ENCODE measurements around the gene NUP62. TPM values are rescaled to one million over a fixed set of nuclear protein-coding genes. Genes with fewer than 3 reads are reported as not detected.

NUP62 gene
- total and polyA plus RNA-seq, 2 experiments from 2014 or later: 55.5 to 99.4 TPM

- no peak for TF ChIP-seq ZNF462 (CRISPR knock-in tag; IDR thresholded peaks at IDR 0.05)
Observed at GRCh38 chr19:49869009-49869483, 60.3 kb downstream of the NUP62 start (continued).

DNA sequence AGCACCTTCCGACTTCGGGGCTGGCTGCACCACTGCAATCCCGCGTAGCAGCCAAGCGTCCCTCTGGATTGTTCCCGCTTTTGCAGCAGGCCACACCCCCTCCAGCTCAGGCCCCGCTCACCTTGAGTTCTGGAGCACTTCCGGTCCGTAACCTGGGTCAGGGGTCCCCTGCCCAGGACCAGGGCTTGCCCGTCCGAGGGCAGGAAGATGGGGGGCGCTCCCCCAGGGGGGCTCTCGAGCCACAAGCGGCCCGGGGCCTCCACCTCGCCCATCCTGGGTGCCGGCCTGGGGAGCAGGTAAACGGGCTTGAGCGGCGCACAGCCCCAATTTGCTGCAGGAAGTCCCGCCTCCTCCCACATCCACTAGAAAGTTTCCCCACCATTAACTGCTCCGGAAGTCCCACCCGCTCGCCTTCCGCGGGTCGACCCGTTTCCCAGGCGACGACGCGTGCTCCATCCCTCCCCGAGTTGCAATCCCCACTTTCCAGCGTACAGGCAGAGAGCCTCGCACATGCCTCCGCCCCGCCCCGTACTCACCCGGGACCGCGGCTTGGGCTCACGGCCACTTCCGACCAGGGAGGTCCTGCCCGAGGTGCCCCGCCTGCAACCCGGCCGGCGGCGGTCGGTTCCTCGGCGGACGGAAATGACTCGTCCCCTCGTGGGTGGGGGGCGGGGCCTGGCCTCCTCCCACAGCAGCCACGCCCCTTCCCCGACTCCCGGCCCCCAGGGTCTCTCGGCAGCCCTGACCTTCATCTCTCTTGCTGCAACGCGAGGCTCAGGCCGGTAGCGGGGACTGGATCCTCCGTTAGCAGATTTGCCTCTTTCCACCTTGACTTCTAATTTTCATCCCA is 62.1 kb downstream of the NUP62 start, which contains the start of gene PNKP:
TSS of gene PNKP (minus strand) at position 644 of the 850 bp plus-strand sequence. CDS start at position 272, 372 bp downstream.
- Mint-ChIP-seq H3K36me3 (ENCODE audit: low read depth) (peaks cover 46% of the 10 kb centered on the region), H3K27me3 (ENCODE audit: insufficient read depth, low read depth, poor library complexity) (peaks cover 22% of the 10 kb centered on the region), H3K9me3 (peaks cover 10% of the 10 kb centered on the region), H3K4me1 (peaks cover 39% of the 10 kb centered on the region), H3K4me3 (no peak within 1 kb of the TSS; the same call in 1 of the 3 replicates), H3K27ac (peak within 1 kb of the TSS; percentile 98)
- Histone ChIP-seq H4K20me1 (replicated peaks; ENCODE audit: insufficient read depth) (peaks cover 17% of the 10 kb centered on the region), H3K4me3 (peak within 1 kb of the TSS; percentile 99), H3K27me3 (ENCODE audit: insufficient read depth) (no peaks in the 10 kb centered on the region), H3K36me3 (ENCODE audit: insufficient read depth) (peaks cover 15% of the 10 kb centered on the region), H3F3A (replicated peaks; ENCODE audit: low read depth) (peaks cover 38% of the 10 kb centered on the region), H3K4me1 (ENCODE audit: insufficient read depth) (peaks cover 19% of the 10 kb centered on the region), H3K27ac (ENCODE audit: low read depth) (peak within 1 kb of the TSS; percentile 94), H2AFZ (peak within 1 kb of the TSS; percentile 91), H3K4me2 (peak within 1 kb of the TSS; percentile 93), H3K9me2 (ENCODE audit: insufficient read depth) (no peaks in the 10 kb centered on the region), H3K79me2 (replicated peaks; ENCODE audit: insufficient read depth) (peaks cover 23% of the 10 kb centered on the region)
- DNase-seq (ENCODE audit: low spot score) (peak; percentile 95), ATAC-seq (peak; percentile 46)
- TF ChIP-seq STAT1 (IDR thresholded peaks at IDR 0.05; ENCODE audit: unreplicated experiment) (no peak), EZH2phosphoT487 (IDR thresholded peaks at IDR 0.05; ENCODE audit: unreplicated experiment) (no peak), ZNF462 (CRISPR knock-in tag; IDR thresholded peaks at IDR 0.05) (no peak), CREB1 (CRISPR knock-in tag; IDR thresholded peaks at IDR 0.05; ENCODE audit: low read depth) (peak; percentile 75), NANOG (IDR thresholded peaks at IDR 0.05; ENCODE audit: borderline replicate concordance) (no peak), ZNF114 (CRISPR knock-in tag; IDR thresholded peaks at IDR 0.05) (no peak)
